Ectodermal cell (in vitro differentiated cells): ENCODE measurements around the gene METTL26.

Source experiments
- H3K27ac ChIP-seq: 2 replicates; pipeline ENCODE4 v1.7.0; 2013; ENCODE audit warnings: mild to moderate bottlenecking, low read depth, low read length; ENCODE audit not compliant: insufficient read depth, poor library complexity, severe bottlenecking
- H3K27me3 ChIP-seq: 2 replicates; pipeline ENCODE4 v1.7.0; 2013; ENCODE audit warnings: mild to moderate bottlenecking, low read length; ENCODE audit not compliant: insufficient read depth, control insufficient read depth, poor library complexity, severe bottlenecking
- H3K36me3 ChIP-seq: one replicate; pipeline ENCODE4 v1.7.0; 2013; ENCODE audit warnings: low read length; ENCODE audit not compliant: control insufficient read depth, insufficient read depth
- H3K4me1 ChIP-seq: one replicate; pipeline ENCODE4 v1.7.0; 2013; ENCODE audit warnings: low read length; ENCODE audit not compliant: control insufficient read depth, insufficient read depth
- H3K4me3 ChIP-seq: 2 replicates; pipeline ENCODE4 v1.7.0; 2013; ENCODE audit warnings: low read depth, low read length, control low read depth; ENCODE audit not compliant: insufficient read depth
- H3K9me3 ChIP-seq: 2 replicates; pipeline ENCODE4 v1.7.0; 2013; ENCODE audit warnings: mild to moderate bottlenecking, low read length, moderate library complexity; ENCODE audit not compliant: control insufficient read depth
- WGBS, 2 experiments: methylation state at CpG; one replicate each; pipeline ENCODE4 v1.1.7; 2013; ENCODE audit warnings: missing lambda C conversion rate in 2 of 2; 5-methylcytosine and 5-hydroxymethylcytosine counted together

METTL26 gene

DNA sequence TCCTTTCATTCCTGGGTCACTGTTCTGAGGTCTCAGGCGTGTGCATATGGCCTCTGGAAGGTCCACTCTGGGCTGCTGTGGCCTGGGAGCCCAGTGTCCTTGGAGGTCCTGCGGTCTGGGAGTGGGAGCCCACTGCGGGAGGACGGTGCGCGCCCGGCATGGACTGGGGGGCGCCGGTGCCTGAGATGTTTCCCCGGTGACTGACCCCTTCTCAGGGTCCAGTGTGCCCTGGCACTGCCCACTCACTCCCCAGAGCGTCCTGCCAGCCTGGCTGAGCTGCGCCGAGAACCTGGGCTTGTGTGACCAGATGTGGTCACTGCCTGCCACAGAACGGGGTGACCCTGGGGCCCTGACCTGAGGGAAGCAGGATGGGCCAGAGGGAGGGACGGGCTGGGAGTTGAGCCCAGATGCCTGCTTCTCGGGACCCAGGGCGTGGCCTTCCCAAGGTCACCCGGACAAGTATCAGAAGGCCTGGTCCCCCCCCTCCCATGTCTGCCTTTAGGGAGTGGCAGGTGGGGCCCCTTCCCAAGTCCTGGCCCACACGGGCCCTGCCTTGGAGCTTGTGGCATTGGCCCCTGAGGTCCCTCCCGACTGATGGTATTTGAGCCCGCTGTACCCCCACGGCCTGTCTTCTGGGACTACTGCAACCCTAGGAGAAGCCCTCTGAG, 38.2 kb upstream of the METTL26 start:
- Histone ChIP-seq H3K36me3 (peaks cover 34% of the 10 kb centered on the region), H3K9me3 (no peaks in the 10 kb centered on the region)
- 90 to 92% methylated on average over 22 of the region's 22 CpGs for WGBS, 2 experiments

GRCh38 chr16:673399-673991, 37.4 kb upstream of the METTL26 start:
- H3K9me3 ChIP-seq = no peaks in the 10 kb centered on the region
- peaks cover 12% of the 10 kb centered on the region for H3K27me3 ChIP-seq
- H3K27ac ChIP-seq = no peak overlapping the region
- WGBS, 2 experiments = 95% methylated on average over 18 of the region's 18 CpGs
- no peak overlapping the region for H3K4me3 ChIP-seq
- H3K36me3 ChIP-seq = peaks cover 34% of the 10 kb centered on the region
- H3K4me1 ChIP-seq = peaks cover 13% of the 10 kb centered on the region

More for the DNA sequence above, 38.2 kb upstream of the METTL26 start:
- Histone ChIP-seq H3K27me3 (peaks cover 12% of the 10 kb centered on the region), H3K27ac (no peak overlapping the region), H3K4me1 (peaks cover 8% of the 10 kb centered on the region), H3K4me3 (no peak overlapping the region)

- Histone ChIP-seq H3K4me1 (peaks cover 13% of the 10 kb centered on the region), H3K36me3 (peaks cover 34% of the 10 kb centered on the region), H3K27me3 (peaks cover 12% of the 10 kb centered on the region), H3K9me3 (no peaks in the 10 kb centered on the region), H3K27ac (no peak overlapping the region), H3K4me3 (no peak overlapping the region)
- WGBS, 2 experiments = 94 to 96% methylated on average over 21 of the region's 21 CpGs
Observed at GRCh38 chr16:672851-673250, 36.7 kb upstream of the METTL26 start.

DNA sequence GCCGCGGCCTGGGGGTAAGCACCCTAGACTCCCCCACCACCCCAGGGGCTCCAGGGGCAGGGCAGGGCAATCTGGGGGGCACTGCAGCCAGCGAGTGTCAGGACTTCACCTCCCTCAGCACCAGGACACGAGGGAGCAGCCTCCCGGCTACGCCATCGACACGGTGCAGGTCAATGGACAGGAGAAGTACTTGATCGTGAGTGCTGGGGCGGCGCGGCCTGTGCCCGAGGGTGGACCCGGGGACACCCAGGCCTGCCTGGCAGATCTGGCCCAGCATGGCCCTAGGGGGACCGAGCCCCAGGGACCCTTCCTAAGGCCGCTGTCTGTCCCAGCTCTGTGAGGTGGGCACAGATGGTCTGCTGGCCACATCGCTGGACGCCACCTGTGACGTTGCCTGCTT, 36.3 kb upstream of the METTL26 start:
- Histone ChIP-seq H3K4me3 (no peak overlapping the region), H3K36me3 (peaks cover 34% of the 10 kb centered on the region), H3K9me3 (no peaks in the 10 kb centered on the region), H3K4me1 (peaks cover 13% of the 10 kb centered on the region), H3K27ac (no peak overlapping the region), H3K27me3 (peaks cover 12% of the 10 kb centered on the region)
- WGBS, 2 experiments = 96 to 97% methylated on average over 19 of the region's 19 CpGs

DNA sequence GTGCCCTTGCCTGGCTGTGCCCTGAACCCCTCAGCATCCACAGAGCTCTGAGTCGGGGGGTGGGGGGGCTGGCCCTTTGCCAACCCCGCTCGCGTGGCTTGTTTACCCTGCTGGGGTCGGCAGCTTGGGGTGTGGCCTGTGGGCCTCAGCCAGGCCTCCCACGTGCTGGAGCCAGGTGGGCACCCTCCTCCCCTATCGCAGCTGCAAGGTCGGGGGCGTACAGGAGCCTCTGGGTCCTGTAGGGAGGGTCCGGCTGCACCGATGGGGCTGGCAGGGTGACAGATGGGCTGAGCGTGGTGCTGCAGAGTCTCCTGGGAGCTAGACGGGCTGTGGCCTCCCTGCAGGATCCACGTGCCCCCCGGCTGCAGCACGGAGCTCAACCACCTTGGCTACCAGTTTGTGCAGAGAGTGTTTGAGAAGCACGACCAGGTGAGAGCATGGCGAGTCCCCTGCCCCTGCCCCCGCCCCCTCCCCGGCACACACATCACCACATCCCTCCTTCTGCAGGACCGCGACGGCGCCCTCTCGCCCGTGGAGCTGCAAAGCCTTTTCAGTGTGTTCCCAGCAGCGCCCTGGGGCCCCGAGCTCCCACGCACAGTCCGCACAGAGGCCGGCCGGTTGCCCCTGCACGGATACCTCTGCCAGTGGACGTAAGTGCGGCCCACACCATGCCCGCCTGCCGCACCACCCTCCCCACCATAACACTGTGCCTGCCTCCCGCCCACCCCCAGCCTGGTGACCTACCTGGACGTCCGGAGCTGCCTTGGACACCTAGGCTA, 35.4 kb upstream of the METTL26 start:
- no peak overlapping the region for H3K27ac ChIP-seq
- peaks cover 34% of the 10 kb centered on the region for H3K36me3 ChIP-seq
- H3K4me1 ChIP-seq = peaks cover 13% of the 10 kb centered on the region
- peaks cover 12% of the 10 kb centered on the region for H3K27me3 ChIP-seq
- 96% methylated on average over 40 of the region's 40 CpGs for WGBS, 2 experiments
- H3K4me3 ChIP-seq = no peak overlapping the region
- no peaks in the 10 kb centered on the region for H3K9me3 ChIP-seq

- peaks cover 13% of the 10 kb centered on the region for H3K4me1 ChIP-seq
- H3K4me3 ChIP-seq = no peak overlapping the region
- peaks cover 34% of the 10 kb centered on the region for H3K36me3 ChIP-seq
- 94 to 96% methylated on average over 52 of the region's 52 CpGs for WGBS, 2 experiments
- no peaks in the 10 kb centered on the region for H3K9me3 ChIP-seq
- H3K27me3 ChIP-seq = peaks cover 7% of the 10 kb centered on the region
- H3K27ac ChIP-seq = no peak overlapping the region
Observed at GRCh38 chr16:670485-671352, 34.6 kb upstream of the METTL26 start.

DNA sequence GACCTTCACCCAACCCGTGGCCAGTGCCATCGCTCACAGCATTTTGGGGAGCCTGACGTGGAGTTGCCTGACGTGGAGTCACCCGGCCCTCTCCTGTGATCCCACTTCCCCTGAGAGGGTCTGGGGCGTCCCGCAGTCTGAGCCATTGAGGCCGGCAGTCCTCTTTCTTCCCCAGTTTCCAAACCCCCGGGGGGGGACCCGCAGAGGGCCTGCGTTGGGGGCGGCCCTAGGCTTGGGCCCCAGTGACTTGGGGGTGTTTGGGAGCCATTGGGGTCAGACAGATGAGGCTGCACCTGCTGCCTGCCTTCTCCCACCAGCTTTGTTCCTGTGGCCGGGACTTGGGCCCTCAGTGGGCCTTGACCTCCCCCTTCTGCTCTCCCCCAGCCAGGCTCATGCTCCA, 33.6 kb upstream of the METTL26 start:
- Histone ChIP-seq H3K27me3 (no peaks in the 10 kb centered on the region), H3K9me3 (no peaks in the 10 kb centered on the region), H3K4me3 (no peak overlapping the region), H3K4me1 (peaks cover 9% of the 10 kb centered on the region), H3K36me3 (peaks cover 34% of the 10 kb centered on the region), H3K27ac (no peak overlapping the region)
- WGBS, 2 experiments = 96% methylated on average over 13 of the region's 13 CpGs

DNA sequence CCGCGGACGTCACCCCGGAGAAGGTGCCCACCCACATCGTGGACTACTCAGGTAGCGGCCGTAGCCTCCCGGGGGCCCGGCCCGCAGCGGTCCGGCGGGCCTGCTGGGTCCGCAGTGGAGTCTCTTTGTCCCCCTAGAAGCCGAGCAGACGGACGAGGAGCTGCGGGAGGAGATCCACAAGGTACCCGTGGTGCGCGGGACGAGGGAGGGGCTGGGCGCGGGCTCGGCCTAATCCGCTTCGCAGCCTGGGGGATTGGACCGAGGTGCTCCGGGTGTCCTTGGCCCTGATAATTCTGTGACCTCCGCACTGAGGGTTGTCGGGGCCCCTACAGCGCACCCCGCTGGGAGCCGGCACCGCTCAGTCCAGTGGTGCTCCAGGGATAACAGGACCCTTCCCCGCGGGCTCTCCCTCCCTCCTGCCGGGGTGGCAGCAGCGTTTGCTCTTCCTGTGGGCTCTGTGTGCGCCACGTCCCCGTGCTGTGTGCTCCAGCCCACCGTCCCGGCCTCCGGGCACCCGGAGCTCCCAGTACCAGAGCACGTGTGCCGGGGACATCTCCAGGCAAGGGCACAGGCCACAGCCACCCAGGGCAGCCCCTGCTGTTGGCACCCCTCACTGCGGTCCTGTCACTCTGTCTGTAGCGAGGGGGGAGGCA, 32.5 kb upstream of the METTL26 start:
- H3K4me3 ChIP-seq = peak overlapping the region; percentile 98
- H3K4me1 ChIP-seq = peaks cover 5% of the 10 kb centered on the region
- no peaks in the 10 kb centered on the region for H3K27me3 ChIP-seq
- no peaks in the 10 kb centered on the region for H3K9me3 ChIP-seq
- H3K36me3 ChIP-seq = peaks cover 34% of the 10 kb centered on the region
- 16 to 17% methylated on average over 50 of the region's 50 CpGs for WGBS, 2 experiments
- no peak overlapping the region for H3K27ac ChIP-seq

- Histone ChIP-seq H3K4me1 (peaks cover 5% of the 10 kb centered on the region), H3K27ac (no peak within 1 kb of the TSS), H3K36me3 (peaks cover 32% of the 10 kb centered on the region), H3K4me3 (peak within 1 kb of the TSS; percentile 98), H3K9me3 (no peaks in the 10 kb centered on the region), H3K27me3 (no peaks in the 10 kb centered on the region)
- WGBS, 2 experiments = 1% methylated on average over 78 of the region's 78 CpGs
Observed at GRCh38 chr16:667780-668518, 31.8 kb upstream of the METTL26 start, which contains the start of gene RHOT2. RHOT2 (plus strand) TSS chr16:668132; CDS start chr16:668200, 68 bp downstream.
